GM20000 (cell line): ENCODE measurements around the gene TIAM2.

Source experiments
- DNase-seq: peaks from one replicate; pipeline ENCODE4 v3.0.0; 2012; ENCODE audit warnings: low spot score
- CTCF ChIP-seq: IDR thresholded peaks from 2 replicates; pipeline ENCODE4 v1.5.1; 2012; ENCODE audit warnings: mild to moderate bottlenecking, control low read depth; ENCODE audit errors: extremely low read depth, missing control alignments

The TIAM2 gene

GRCh38 chr6:155290491-155290890 lies 295.4 kb downstream of the TIAM2 start:
- no peak for DNase-seq
- TF ChIP-seq CTCF = no peak

GRCh38 chr6:155291291-155291690 lies 296.2 kb downstream of the TIAM2 start:
- no peak for TF ChIP-seq CTCF

GRCh38 chr6:155292711-155293110 lies 297.6 kb downstream of the TIAM2 start:
- no peak for TF ChIP-seq CTCF
- no peak for DNase-seq

More at GRCh38 chr6:155291291-155291690, 296.2 kb downstream of the TIAM2 start:
- DNase-seq = no peak

GRCh38 chr6:155297669-155298068 lies 302.6 kb downstream of the TIAM2 start:
- DNase-seq = no peak
- TF ChIP-seq CTCF = no peak

GRCh38 chr6:155301867-155302266 lies 306.8 kb downstream of the TIAM2 start:
- TF ChIP-seq CTCF = no peak
- DNase-seq = no peak

GRCh38 chr6:155303361-155303870 lies 308.3 kb downstream of the TIAM2 start:
- no peak for TF ChIP-seq CTCF
- no peak for DNase-seq

- no peak for DNase-seq
- no peak for TF ChIP-seq CTCF
Observed at GRCh38 chr6:155306958-155307357, 311.8 kb downstream of the TIAM2 start.
